HG02678 (cell line): ENCODE data around the gene AVPR1A.

ENCODE experiments used
- ATAC-seq: cut with Tn5 transposase; IDR thresholded peaks from one replicate; pipeline ENCODE4 v1.9.1; 2021; ENCODE audit warnings: mild to moderate bottlenecking, moderate library complexity; ENCODE audit not compliant: unreplicated experiment

AVPR1A gene

GRCh38 chr12:63095369-63095980 lies 55.5 kb downstream of the AVPR1A start:
- no peak for ATAC-seq

GRCh38 chr12:63093711-63094110 lies 57.3 kb downstream of the AVPR1A start:
- ATAC-seq = no peak

GRCh38 chr12:63093084-63093483 lies 57.9 kb downstream of the AVPR1A start:
- no peak for ATAC-seq
